Mucosa of rectum (tissue), 2 donors: ENCODE measurements around the gene PPP1R9A.

Experiments used
- H3K27ac ChIP-seq, 2 donors: one replicate each; pipeline ENCODE4 v1.7.0; 2013; ENCODE audit warnings: inconsistent platforms in 2 of 2, low read depth in 2 of 2, low read length in 2 of 2
- H3K27me3 ChIP-seq, 2 donors: one replicate each; pipeline ENCODE4 v1.7.0; 2013; ENCODE audit warnings: low read length in 2 of 2; ENCODE audit not compliant: control insufficient read depth in 2 of 2, insufficient read depth in 2 of 2
- H3K36me3 ChIP-seq, 2 donors: one replicate each; pipeline ENCODE4 v1.7.0; 2013; ENCODE audit warnings: low read length in 2 of 2; ENCODE audit not compliant: control insufficient read depth in 2 of 2, insufficient read depth in 2 of 2
- H3K4me1 ChIP-seq, 2 donors: one replicate each; pipeline ENCODE4 v1.7.0; 2013; ENCODE audit warnings: low read length in 2 of 2, mild to moderate bottlenecking in 1 of 2; ENCODE audit not compliant: control insufficient read depth in 2 of 2, insufficient read depth in 2 of 2
- H3K4me3 ChIP-seq, 2 donors: one replicate each; pipeline ENCODE4 v1.7.0; 2013; ENCODE audit warnings: low read length in 2 of 2
- H3K9ac ChIP-seq, 2 donors: one replicate each; pipeline ENCODE4 v1.7.0; 2013; ENCODE audit warnings: low read length in 2 of 2, low read depth in 1 of 2, mild to moderate bottlenecking in 1 of 2
- H3K9me3 ChIP-seq, 2 donors: one replicate each; pipeline ENCODE4 v1.7.0; 2013; ENCODE audit warnings: low read length in 2 of 2; ENCODE audit not compliant: control insufficient read depth in 2 of 2
- donor health status: healthy.
- donor health status: Normal muscosa, but diverticular disease.

PPP1R9A gene

DNA sequence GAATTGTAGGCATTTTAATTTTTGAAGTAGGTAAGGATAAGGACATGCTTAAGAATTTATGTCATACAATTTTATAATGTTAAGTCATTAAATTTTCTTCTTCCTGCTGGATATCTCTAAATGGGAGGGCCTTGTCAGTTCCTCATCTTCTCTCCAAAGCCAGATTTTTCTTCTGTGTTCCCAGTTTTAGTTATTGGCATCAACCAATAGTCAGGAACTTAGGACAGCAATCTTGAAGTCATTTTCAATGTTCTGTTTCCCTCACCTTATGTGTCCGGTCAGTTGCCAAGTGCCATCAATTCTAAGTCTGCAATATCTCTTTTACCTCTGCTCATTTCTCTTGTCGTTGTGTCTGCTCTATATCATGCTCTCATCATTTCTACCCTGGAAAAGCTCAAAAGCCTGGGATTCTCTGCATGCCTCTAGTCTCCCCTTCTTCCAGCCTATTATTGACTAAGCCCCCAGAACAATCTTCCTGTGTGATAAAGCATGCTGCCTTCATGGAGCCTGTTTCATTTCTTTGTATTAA is 145.2 kb downstream of the PPP1R9A start:
- Histone ChIP-seq H3K9ac (no peak overlapping the region), H3K9me3 (no peaks in the 10 kb centered on the region), H3K36me3 (no peaks in the 10 kb centered on the region), H3K27me3 (no peaks in the 10 kb centered on the region), H3K4me3 (no peak overlapping the region), H3K4me1 (no peaks in the 10 kb centered on the region), H3K27ac (no peak overlapping the region)

DNA sequence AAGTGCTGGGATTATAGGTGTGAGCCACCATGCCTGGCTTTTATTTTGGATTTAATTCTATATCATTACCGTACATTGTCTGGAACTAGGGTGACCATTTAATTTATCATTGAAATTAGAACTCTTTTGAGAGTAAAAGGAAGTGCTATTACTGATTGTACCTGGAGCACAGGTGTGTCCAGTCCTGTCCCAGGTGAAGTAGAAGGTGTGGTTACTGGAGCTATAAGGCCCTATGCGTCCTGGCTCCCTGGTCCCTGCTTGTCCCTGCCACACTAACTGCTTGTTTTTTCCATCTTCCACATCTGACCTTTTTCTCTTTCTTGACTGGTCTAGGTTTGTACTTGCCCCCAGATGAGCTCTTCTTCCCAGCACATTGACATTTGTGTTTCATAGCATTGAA is 147.0 kb downstream of the PPP1R9A start:
- H3K4me3 ChIP-seq = no peak overlapping the region
- no peak overlapping the region for H3K9ac ChIP-seq
- H3K27ac ChIP-seq = no peak overlapping the region
- H3K9me3 ChIP-seq = no peaks in the 10 kb centered on the region
- no peaks in the 10 kb centered on the region for H3K27me3 ChIP-seq
- no peaks in the 10 kb centered on the region for H3K4me1 ChIP-seq
- H3K36me3 ChIP-seq = no peaks in the 10 kb centered on the region

DNA sequence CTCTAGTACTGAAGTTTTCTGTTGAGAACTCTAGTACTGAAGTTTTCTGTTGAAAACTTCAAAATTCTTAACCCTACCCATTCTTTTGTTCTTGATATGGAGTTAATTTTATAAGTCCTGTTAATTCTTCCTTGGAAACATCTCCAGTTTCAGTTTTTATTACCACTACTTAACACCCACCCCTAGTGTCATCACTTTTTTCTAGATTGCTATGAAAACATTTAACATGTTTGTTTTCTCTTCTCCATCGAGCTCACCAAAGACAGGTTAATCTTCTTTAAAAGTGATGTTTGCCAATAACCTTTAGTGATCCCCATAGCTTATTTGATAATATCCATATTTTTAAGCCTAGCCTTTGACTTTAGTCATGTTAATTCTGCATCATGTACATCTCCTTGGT is 147.9 kb downstream of the PPP1R9A start:
- Histone ChIP-seq H3K27ac (no peak overlapping the region), H3K36me3 (no peaks in the 10 kb centered on the region), H3K27me3 (no peaks in the 10 kb centered on the region), H3K4me1 (no peaks in the 10 kb centered on the region), H3K9me3 (no peaks in the 10 kb centered on the region), H3K4me3 (no peak overlapping the region), H3K9ac (no peak overlapping the region)

DNA sequence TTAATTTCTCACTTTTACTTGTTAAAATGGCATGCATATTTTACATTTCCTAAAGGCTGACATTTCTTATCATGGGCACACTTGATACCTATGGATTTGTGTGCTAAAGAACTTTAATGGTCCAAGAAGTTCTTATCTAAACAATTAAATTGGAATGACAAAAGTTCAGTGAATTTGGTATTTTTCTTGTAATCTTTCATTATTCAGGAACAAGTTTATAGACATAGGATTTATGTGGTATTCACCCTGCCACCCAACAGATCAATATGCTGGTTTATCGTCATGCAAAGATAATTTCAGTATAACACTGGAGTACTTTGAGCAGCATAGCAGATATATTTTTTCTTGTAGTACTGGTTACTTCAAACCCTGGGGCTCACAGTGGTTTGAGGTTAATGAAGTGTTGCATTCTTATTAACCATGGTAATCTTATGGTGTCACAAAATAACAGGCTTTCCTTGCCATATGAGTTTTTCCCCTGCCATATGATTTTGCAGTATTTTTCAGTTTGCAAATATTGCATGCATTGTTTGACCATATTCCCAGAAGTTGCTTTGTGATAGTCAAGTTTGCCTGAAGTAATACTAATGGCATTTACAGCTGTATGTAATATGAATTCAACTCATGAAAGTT is 148.8 kb downstream of the PPP1R9A start:
- H3K4me3 ChIP-seq = no peak overlapping the region
- H3K4me1 ChIP-seq = no peaks in the 10 kb centered on the region
- no peak overlapping the region for H3K27ac ChIP-seq
- H3K36me3 ChIP-seq = no peaks in the 10 kb centered on the region
- H3K9ac ChIP-seq = no peak overlapping the region
- no peaks in the 10 kb centered on the region for H3K9me3 ChIP-seq
- H3K27me3 ChIP-seq = no peaks in the 10 kb centered on the region

DNA sequence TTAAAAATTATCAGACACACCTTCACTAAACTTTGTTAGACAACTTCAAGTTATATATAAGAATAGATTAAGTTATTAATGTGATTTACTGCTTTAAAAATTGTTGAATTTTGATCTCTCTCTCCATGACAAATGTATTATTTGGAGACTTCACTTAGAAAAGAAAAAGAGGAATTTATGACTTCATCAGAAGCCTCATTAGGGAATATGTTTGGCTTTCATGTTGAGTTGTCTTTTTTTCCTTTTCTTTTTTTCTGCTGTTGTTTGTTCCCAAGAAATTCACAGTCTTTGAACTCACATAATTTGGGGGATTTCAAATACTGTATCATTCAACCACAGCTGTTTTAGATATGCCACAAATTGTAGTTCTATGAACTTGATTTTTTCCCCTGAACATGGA is 149.5 kb downstream of the PPP1R9A start:
- no peaks in the 10 kb centered on the region for H3K27me3 ChIP-seq
- H3K27ac ChIP-seq = no peak overlapping the region
- H3K9ac ChIP-seq = no peak overlapping the region
- no peaks in the 10 kb centered on the region for H3K4me1 ChIP-seq
- no peaks in the 10 kb centered on the region for H3K36me3 ChIP-seq
- H3K9me3 ChIP-seq = no peaks in the 10 kb centered on the region
- no peak overlapping the region for H3K4me3 ChIP-seq

DNA sequence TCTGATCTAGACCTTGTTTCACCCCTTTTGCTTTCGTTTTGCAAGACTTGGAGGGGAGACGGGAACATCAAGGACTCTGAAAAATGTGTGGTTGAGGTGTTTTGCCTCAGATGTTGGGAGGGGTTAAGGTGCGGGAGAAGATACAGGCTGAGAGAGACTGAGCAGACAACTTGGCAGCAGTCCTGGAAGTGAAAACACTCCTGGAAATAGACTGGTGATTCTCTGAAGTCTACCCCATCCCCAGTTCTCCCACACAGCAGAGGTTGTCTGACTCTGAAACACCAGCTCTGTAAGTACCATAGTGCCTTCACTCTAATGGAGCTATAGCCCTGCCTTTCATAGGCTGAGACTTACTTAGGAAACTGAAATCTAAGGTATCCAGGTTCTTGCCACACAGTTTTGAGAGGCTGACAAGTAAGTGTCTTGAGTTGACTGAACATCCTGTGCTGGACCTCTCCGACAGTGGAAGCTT is 152.5 kb downstream of the PPP1R9A start:
- Histone ChIP-seq H3K27me3 (no peaks in the 10 kb centered on the region), H3K9me3 (no peaks in the 10 kb centered on the region), H3K36me3 (no peaks in the 10 kb centered on the region), H3K9ac (no peak overlapping the region), H3K4me3 (no peak overlapping the region), H3K4me1 (no peaks in the 10 kb centered on the region), H3K27ac (no peak overlapping the region)

DNA sequence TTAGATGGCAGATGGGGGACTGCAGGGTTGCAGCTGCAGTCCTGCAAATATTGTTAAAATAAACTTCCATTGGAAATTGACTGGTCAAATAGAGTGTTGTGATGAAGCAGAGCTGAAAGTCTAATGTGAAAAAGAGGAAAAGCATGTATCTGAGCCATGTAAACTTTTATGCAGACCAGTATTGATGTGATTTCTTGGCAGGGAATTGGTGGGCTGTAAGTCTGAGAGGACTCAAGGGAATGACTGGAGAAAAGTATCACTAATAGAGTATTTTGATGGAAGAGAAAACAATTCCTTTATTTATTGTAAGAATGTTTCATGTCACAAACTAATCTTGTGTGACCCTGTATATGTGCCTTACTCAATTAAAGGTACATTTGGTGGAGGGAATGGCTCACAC is 155.5 kb downstream of the PPP1R9A start:
- no peaks in the 10 kb centered on the region for H3K9me3 ChIP-seq
- H3K4me1 ChIP-seq = no peaks in the 10 kb centered on the region
- no peak overlapping the region for H3K4me3 ChIP-seq
- no peaks in the 10 kb centered on the region for H3K36me3 ChIP-seq
- H3K27ac ChIP-seq = no peak overlapping the region
- H3K9ac ChIP-seq = no peak overlapping the region
- no peaks in the 10 kb centered on the region for H3K27me3 ChIP-seq

DNA sequence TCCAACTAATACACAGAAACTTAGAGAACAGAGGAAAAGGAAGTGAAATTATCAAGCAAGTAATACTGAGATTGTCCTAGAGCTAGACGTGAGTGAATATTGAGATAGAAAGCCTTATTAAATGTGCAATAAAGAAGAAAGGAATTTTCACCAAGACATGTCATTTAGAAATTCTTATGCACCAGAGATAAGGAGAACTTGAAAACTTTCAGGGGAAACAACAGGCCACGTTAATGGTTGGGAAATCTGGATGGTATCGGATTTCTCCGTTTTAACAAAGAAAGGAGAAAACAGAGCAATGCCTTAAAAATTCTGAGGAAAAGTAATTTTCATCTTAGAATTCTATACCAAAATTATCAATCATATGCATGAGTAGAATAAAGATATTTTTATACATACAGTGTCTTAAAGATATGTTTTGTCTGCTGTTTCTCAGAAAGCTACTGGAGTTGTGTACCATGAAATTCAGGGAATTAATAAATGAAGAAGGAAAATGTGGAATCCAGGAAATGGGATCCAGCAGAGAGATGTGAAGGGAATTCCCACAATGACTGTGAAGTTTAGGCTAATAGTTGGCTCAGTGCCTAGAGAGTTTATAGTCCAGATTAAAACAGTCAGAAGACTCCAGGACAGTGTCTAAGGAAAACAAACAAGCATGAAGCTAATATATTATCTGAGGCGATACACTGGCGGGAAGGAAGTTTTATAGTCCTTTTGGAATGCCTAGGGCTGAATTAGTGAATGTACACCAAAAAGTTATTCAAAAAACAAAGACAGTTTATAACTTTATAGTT is 159.5 kb downstream of the PPP1R9A start:
- no peaks in the 10 kb centered on the region for H3K4me1 ChIP-seq
- H3K9ac ChIP-seq = no peak overlapping the region
- H3K9me3 ChIP-seq = no peaks in the 10 kb centered on the region
- H3K36me3 ChIP-seq = no peaks in the 10 kb centered on the region
- H3K4me3 ChIP-seq = no peak overlapping the region
- no peaks in the 10 kb centered on the region for H3K27me3 ChIP-seq
- no peak overlapping the region for H3K27ac ChIP-seq

DNA sequence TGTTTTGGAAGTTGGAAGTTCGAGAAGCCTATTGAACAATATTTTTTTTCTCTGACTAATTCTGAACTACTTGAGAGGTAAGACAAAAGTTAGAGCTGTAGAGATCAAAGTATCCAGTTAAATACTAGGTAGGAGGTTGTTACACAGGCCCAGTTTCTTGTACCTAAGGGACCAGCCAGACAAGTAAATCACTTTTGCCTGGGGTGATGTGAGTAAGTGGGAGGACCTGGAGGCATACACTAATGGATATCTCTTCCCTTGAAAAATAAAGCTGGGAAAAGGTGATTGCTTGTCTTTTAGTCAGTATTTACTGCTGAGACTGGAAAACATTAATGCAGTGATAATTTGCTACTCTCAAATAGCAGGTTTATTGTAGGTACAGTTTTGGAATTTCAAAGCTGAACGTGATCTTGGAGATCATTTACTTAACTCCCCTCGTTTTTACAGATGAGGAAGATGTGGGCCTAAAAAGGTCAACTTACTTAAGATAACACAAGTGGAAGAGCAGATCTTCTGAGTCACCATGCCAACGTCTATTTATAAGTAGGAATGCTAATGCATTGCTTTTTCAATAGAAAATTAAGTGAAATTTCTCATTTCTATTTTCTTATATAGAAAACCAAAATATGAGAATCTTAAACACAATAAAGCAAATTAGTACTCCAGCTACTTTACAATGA is 181.3 kb downstream of the PPP1R9A start:
- H3K36me3 ChIP-seq = no peaks in the 10 kb centered on the region
- H3K4me1 ChIP-seq = no peaks in the 10 kb centered on the region
- no peaks in the 10 kb centered on the region for H3K27me3 ChIP-seq
- H3K27ac ChIP-seq = no peak overlapping the region
- no peaks in the 10 kb centered on the region for H3K9me3 ChIP-seq
- no peak overlapping the region for H3K9ac ChIP-seq
- no peak overlapping the region for H3K4me3 ChIP-seq
